GM18499 (cell line): ENCODE measurements around the gene PTPN14.
"Not testable (repeated sequence)": the region's sequence is repeated elsewhere in the genome, so short reads cannot be mapped to it uniquely, and the experiment has no call there.

ENCODE experiments used
- ATAC-seq: cut with Tn5 transposase; IDR thresholded peaks from one replicate; pipeline ENCODE4 v1.9.1; 2021; ENCODE audit warnings: moderate number of reproducible peaks; ENCODE audit not compliant: insufficient read depth, unreplicated experiment

PTPN14 gene

DNA sequence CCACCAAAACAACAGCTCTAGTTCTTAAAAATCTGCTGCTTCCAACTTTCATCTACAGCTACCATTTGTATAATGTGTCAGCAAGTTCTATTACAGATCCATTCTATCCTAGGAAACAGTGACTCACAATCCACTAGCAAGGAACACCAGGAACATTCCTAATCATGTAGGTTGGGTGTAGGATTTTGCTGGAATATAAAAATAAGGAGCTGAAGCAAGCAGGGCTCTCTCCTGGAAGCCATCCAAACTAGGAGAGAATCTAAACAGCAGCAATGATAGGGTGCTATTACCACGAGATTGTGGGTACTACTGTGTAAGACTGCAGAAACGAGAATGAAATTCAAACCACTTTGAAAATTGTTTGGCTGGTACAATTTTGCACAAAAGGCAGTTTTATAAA is 135.0 kb downstream of the PTPN14 start:
- ATAC-seq = no peak

DNA sequence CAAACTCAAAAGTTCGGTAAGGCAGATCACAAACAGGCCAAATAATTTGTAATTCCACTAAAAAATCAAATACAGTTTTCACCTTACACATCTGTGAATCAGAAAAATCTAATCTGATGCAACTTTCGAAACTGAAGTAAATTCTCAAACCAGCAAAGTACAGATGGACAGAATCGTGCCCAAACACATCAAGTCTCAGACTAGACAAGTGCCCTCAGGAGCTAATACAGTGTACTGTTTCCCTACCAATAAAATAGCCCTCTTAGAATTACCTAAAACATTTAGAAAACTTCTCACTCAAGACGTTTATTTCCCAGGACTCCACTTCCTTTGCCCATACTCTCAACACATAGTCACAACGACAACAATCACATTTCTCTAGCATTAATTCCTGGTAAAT is 136.3 kb downstream of the PTPN14 start:
- no peak for ATAC-seq

DNA sequence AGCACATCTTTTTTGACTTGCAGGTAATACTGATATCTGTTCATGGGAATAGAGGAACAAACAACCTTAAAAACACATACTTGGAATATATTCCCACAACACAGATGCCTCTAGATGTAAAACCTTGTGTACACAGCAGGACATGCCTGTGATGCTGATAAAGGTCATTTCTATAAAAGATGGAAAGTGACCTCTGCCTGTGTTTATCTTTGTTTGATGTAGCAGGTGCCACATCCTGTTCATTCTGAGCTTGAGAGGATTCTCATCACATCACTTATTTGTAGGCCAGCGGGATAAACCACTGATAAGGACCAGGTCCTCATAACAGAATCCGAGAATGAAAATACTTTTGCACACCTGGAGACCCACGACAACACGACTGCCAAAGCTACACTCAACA is 136.7 kb downstream of the PTPN14 start:
- no peak for ATAC-seq

DNA sequence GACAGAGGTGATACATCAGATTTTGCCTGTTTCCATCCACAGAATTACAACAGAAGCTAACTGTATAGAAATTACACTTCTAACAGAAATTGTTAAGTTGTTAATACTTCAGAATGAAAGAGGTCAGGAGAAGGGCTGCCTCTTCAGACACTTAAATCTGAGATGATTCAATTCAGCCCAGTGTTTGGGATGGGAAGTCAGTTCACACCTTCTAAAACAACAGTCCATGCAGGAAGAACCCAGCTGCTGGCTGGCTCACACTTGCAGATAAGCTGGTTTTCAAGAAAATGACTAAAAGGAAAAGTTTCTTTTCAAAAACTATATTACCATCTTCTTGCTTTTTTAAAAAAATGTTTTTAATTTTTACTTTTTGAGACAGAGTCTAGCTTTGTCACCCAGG is 138.1 kb downstream of the PTPN14 start:
- ATAC-seq = no peak

DNA sequence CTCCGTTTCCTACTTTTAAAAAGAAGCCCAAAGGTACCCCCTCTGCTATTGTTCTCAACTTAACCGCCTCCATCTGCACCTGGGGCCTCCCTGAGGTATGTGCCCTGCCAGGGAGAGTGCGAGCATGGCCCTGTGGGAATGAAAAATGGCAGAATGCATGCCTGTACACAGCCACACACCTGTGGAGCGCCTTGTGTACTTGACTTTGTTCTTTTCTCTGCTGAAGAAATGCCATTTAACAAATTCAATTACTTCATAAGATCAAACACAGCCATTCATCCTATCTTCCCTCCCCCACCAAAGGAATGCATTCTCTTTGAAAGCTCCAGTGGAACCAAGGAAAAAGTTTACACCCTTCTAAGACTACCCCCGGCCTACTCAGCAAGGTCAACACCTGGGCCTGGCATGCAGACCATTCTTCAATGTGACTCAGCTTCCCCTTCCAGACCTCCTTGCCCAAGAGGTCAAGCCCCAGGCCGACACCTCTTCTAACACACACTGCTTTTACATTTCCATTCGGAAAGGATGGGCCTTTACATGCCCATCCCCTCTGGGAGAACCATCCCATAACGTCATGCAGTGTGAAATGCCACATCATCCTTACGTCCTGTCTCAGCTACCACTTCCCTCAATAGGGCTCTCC is 146.7 kb downstream of the PTPN14 start:
- ATAC-seq = no peak

DNA sequence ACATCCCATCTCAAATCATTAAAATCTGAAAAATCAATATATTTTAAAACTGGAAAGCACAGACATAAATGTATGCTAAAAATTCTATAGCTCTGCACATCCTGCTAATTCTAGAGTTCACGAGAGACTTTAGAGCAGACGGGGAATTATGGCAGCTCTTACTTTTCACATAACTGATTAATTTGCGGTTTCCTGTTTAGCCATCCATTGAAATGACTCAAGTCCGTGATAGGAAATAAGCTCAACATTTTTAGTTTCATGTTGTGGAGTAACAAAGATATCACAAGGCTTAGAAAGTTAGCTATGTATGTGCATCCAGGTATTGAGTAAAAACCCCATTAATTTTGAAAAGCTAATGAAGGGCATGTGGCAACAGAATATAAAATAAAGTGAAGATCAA is 147.2 kb downstream of the PTPN14 start:
- no peak for ATAC-seq

DNA sequence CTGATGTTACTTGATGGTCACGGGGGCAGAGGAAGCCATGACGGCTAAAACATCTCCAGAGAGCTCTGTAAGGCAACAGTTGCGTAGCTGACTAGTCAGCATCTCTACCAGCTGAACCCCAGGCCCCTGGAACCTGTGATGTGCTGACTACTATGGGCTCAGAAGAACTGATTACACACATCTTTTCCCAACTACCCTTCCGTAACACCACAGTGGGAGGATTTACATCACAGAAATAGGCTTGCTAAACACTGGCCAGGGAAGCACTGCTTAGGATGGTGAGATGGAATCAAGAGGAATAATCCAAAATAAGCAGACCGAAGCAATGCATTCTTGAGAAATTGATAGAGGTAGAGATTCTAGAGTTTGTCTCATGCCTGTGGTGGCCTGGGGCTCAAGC is 148.0 kb downstream of the PTPN14 start:
- no peak for ATAC-seq

DNA sequence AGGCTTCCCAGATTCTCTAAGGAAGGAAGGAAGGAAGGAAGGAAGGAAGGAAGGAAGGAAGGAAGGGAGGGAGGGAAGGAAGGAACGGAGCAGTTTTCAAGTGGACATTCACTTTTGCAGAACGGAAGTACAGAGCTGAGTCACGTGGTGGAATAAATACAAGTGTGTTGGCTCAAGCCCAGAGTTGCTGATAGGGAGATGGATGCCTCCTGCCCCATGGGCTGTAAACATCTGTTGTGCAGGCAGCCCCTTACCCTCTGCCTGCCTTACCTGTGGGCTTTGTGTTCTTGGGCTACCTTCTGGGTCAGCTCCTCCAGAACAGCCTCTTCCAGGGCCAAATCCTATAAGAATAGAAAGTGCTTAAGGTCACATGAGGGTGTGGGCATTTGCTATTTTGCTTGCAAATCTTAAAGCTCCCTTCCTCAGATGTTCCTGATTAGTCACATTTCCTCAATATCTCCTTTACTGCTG is 148.8 kb downstream of the PTPN14 start:
- ATAC-seq = no peak

DNA sequence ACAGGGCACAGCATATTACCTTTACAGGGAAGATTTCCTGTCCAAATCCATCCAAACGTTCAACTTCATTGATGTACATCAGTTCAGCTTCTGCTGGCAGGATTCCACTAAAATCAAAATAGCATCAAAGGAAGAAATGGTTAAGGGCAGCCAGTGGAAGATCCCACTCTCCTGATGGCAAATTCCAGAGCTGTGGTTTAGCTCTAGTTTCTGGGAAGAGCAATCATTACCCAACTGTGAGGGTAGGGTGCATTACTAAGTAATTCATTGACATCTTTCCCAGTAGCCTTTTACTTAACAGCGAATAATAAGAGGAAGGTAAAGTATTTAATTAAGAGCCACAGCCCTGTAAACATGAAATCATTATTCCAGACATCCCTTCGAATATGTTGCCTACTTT is 149.7 kb downstream of the PTPN14 start:
- no peak for ATAC-seq

DNA sequence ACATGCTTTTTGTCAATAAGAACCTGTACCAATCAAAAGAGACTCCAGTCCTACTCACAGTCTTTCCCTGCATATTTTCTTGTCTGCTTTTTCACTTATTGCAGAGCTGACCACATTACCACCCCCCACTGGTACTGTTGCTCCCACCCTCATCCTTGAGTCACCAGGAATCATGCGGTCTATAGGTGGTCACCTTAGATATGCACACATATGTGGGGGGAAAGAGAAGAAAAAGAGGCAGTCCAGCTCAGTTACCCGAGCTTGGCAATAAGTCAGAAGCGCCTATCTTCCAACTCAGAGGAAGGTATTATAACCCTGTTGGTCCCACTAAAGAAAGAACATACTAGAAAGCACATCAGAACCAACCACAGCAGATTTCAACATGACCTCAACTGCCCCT is 151.3 kb downstream of the PTPN14 start:
- no peak for ATAC-seq

DNA sequence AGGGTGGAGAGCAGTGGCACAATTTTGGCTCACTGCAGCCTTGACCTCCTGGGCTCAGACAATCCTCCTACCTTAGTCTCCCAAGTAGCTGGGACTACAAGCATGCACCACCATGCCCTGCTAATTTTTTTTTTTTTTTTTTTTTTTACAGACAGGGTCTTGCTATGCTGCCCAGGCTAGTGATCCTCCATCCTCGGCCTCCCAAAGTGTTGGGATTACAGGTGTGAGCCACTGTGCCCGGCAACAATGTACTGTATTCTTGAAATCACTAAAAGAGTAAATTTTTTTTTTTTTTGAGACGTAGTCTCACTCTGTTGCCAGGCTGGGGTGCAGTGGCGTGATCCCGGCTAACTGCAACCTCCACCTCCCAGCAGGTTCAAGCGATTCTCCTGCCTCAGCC is 152.9 kb downstream of the PTPN14 start:
- ATAC-seq = no peak

DNA sequence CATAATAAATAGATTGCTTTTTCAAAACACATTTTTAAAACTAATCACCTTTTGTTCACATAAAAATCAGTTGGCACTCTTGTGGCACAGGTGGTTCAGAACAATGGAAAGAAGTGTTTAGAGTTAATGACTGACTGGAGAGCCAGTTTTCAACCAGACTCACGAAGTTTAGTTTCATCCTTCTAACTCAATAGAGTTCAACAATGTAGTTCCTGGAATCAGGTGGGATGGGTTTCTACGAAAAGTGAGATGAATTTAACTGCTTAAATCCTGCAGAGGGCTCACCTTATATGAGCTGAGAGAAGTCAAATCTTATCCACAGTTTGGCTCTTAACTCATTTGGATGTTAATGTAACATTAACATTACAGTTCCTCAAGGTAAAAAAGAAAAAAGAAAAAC is 153.9 kb downstream of the PTPN14 start:
- ATAC-seq = no peak

DNA sequence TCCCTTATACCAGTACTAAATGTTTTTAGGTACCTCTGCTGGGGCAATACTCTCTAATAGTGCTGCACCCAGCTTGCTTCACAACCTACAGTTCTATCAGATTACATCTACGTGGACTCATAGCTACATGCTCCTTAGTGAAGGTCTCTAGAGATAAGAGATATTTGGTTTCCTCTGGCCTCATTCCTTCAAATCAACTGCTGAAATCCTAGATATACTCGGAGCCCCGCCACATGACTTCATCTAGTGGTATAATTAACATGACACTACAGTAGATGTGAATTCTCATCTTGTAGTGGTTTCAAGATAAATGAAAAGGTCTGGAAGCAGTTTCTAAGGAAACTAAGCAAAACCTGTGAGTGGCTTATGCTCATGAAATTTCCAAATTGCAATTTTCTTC is 155.1 kb downstream of the PTPN14 start:
- no peak for ATAC-seq

DNA sequence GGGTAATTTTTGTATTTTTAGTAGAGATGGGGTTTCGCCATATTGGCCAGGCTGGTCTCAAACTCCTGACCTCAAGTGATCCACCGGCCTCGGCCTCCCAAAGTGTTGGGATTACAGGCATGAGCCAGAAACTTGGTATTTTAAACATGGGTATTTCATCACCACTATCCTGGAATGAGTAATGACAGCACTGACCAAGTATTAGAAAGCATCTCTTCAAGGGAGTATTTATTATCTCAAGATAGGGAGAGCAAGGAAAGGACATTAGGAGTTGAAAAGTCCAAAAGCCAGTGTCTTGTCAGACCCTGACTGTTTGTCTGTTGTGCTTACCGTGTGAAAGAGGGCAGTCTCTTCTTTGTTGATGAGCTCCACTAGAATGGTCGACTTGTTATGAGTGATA is 156.8 kb downstream of the PTPN14 start:
- not testable (repeated sequence) for ATAC-seq

DNA sequence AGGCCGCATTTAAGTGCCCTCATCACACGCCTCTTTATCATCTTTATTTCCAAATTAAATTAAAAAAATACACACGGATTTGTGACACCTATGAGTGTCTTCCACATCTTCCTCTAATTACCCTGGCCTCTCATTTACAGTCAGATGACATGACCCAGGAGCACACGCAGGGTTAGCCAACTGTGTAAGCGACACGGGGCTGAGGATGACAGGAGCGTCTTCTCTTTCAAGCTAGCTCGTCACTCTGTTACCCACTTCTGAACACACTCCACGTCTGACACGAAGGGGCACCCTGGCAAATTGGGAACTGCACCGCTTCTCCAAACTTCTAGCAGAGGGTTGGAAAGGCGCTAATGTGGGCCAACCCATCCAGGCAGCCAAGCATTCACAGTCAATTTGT is 158.3 kb downstream of the PTPN14 start:
- ATAC-seq = no peak

DNA sequence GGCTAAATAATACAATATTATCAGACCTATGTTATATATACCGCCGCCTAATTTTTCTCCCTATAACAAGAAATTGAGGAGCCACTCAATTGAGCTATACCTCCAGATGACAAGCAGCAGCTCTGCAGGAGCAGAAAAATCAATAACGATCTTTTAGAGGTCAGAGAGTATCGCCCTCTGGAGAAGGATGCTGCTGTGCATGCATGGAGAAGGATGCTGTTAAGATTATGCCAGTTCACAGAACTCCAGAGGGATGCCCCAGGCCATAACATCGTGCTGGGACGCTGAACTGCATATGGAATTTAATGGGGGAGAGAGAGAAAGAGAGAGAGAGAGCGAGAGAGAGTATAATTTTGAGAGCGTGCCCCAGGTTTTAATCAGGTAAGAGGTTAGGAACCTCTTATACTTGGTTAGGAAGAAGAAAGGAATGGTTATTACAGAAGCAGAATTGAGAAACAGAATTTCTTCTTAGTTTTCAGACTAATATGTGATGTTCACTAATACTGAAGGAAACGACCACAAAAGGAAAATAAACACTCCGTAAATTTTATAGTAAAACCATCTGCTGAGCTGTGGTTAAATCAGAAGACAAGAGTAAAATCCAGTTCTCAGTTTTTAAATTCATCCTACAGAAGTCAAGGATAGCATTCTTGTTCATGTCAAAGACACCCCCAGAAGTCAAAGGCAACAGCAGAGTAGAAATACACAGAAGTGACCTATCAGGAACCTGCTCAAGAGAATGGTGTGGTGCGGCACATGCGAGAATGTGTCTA is 159.3 kb downstream of the PTPN14 start:
- no peak for ATAC-seq

DNA sequence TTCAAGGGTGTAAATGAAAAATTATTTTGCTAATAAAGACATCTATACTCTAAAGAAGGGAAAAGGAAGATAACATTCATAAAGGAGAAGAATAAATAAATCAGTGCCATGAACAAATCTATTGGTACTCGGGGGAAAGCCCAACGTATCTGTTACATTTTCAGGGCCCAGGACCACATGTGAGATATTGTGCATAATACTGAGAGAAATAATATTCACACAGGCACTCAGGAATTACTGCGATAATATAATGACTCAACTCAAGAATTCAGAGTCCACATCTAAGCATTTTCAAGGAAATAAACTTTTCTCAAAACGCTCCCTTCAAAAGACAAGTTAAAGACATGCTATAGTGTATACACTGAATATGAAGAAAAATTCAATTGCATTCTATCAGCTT is 161.7 kb downstream of the PTPN14 start:
- no peak for ATAC-seq

DNA sequence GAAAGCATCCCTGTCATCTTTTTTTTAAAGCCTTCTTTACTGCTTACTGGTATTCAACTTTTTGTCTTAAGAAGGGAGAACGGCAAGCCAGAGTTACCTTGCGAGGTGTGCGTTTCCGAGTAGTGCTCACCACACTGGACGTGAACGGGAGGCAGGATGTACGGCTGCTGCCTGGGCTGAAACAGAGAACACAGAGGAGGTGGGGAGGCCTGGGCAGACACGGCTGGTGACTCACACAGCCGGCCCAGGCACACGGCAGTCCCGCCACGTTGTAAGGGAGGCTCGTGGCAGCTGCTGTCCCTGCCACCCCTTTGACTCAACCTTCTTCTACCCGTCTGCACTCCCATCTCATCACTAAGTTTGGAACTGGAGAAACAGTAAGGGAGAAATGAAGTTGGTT is 164.7 kb downstream of the PTPN14 start:
- no peak for ATAC-seq

DNA sequence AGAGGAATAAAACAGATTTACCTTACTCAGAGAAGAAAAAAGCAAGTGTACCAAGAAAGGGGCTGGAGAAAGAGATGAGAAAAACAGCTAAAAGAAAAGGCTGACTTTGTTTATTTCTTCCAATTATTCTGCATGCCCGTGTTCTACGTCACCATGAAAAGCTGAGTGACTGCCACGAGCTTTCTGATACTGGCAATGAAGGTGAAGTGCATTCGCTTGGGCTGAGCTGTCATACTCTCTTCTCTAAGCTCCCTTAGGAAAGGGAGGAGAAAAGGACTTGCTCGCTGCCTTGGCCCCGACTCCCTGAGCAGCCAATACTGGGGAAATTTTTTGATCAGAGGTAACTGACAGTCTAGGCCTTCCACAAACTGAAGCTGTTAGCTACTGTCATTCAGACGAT is 165.1 kb downstream of the PTPN14 start:
- no peak for ATAC-seq

DNA sequence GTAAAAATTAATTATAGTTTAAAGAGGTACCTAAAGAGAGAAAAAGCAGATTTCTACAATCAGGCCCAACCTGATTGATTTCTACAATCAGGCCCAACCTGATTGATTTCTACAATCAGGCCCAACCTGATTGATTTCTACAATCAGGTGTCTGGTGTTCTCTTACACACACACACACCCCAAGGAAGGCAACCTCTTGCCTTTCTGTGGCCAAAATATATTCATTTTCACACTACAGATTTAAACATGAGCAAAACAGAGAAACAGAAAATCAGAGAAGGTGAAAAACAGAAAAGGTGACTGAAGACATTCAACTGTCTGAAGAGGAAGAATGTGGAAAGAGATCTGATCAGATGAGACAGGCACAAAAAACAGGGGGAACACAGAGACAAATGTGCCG is 166.0 kb downstream of the PTPN14 start:
- ATAC-seq = no peak

DNA sequence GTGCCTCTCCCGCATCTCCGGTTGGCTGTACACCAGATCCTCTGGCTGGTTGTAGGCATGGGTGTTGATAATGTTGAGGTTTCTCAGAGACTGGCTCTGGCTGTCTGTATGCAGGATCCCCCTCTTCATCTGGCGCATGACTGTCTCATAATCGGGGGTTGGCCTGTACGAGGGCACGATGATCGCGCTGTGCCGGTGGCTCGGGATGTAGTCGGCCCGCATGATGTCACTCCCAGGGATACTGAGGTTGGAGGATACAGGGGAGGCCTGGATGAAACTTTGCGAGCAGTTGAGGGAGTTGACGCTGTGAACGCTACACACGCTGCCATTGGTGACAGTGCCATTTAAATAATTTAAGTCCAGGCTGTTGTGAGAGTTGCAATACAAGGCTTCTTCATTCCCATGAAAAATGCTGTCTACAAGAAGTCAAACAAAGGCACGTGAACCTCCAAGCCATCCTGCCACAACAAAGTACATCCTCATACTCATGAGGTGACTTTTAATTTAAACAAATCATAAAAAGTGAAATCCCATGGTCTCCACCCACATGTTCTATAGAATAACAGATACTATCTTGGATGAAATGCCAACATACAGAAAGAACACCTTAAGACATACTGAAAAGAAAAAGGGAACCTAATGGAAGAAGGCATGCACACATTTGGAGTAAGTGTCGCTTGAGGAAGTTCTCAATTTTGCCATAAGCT is 166.9 kb downstream of the PTPN14 start:
- no peak for ATAC-seq
